Measurements from ENCODE around the gene ZFP28. TPM values are rescaled to one million over a fixed set of nuclear protein-coding genes. Genes with fewer than 3 reads are reported as not detected.

The ZFP28 gene
- total RNA-seq, 1 donor from 2014 or later, result 7.1 TPM

DNA sequence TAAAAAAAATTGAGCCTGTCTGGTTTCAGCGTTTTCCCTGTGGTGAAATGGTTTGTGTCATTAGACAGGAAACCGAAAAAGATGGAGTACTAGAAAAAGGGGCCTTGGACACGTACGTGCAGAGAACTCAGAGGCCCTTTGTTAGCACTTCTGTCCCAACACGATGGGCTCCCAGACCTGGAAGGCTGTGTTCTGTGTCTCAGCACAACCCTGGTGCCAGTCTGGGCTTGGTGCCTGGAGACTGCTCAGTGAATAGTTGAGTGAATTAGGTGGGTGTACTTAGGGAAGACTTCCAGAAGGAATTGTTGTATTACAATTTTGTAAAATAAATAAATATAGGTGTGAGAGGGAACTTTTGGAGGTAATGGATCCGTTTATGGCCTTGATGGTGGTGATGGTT is 65.1 kb downstream of the ZFP28 start:
- H3K9me3 ChIP-seq, result peaks cover 27% of the 10 kb centered on the region
- DNase-seq (ENCODE audit: extremely low spot score in 2 of 2), result no peak
- no peak for TF ChIP-seq POLR2AphosphoS5 (IDR thresholded peaks at IDR 0.05; ENCODE audit: insufficient read depth in 1 of 2, low read depth in 1 of 2)
- no peak for TF ChIP-seq CTCF (IDR thresholded peaks at IDR 0.05)
- TF ChIP-seq POLR2A (IDR thresholded peaks at IDR 0.05), result no peak
- no peak overlapping the region for H3K27ac ChIP-seq
- H3K27me3 ChIP-seq, result no peaks in the 10 kb centered on the region
- no peak overlapping the region for H3K4me3 ChIP-seq
- H3K36me3 ChIP-seq, result peaks cover 0 to 50% of the 10 kb centered on the region in 2 donors
- intact Hi-C loops (cut with DNase I), result no loop called here
- H3K4me1 ChIP-seq, result no peaks in the 10 kb centered on the region

Other genes with a start within 250 kb of the ZFP28 start
- gene ZSCAN5A, start 224.1 kb upstream of the ZFP28 start, total RNA-seq, result 2.7 TPM
- gene ZNF582, start 145.4 kb upstream of the ZFP28 start, total RNA-seq, result 6.9 TPM
- 2.2 TPM for gene ZNF583, start 134.6 kb upstream of the ZFP28 start, total RNA-seq
- gene ZNF667, start 61.6 kb upstream of the ZFP28 start, total RNA-seq, result 2.5 TPM
- gene ZNF471, start 31.1 kb upstream of the ZFP28 start, total RNA-seq, result 4.2 TPM
- gene ZNF470, start 28.5 kb downstream of the ZFP28 start, total RNA-seq, result 3.2 TPM
- 11.8 TPM for gene ZNF71, start 56.4 kb downstream of the ZFP28 start, total RNA-seq
- gene SMIM17, start 104.2 kb downstream of the ZFP28 start, total RNA-seq, result 0.98 TPM
- gene ZNF835, start 132.8 kb downstream of the ZFP28 start, total RNA-seq, result 1.7 TPM